Endothelial cell of umbilical vein (primary cell): ENCODE data around the gene SLC15A1. TPM values are rescaled to one million over a fixed set of nuclear protein-coding genes. Genes with fewer than 3 reads are reported as not detected.

ENCODE experiments used
- BruUV-seq: library from RNA; stranded (reverse); fragments of 400-500 nt; replicated peaks from 2 replicates; lab custom pipeline; 2021; lab: Mats Ljungman, UMichigan
- CTCF ChIA-PET: fragments of 300-600, 350-600 bp; sonication (Branson Sonifier 250); formaldehyde crosslinking; loops from one replicate; lab custom pipeline; 2021; ENCODE audit warnings: antibody characterized with exemption, inconsistent platforms; lab: Charles Lee
- POLR2A ChIA-PET: fragments of 300-600, 350-600 bp; sonication (Branson Sonifier 250); formaldehyde crosslinking; loops from one replicate; lab custom pipeline; 2021; ENCODE audit warnings: antibody characterized with exemption, inconsistent platforms; lab: Charles Lee
- DNase-seq: peaks from one replicate; pipeline ENCODE4 v3.0.0-alpha.2; 2011; ENCODE audit warnings: low read depth, low spot score
- FAIRE-seq: peaks from 2 replicates; lab custom pipeline; 2011; peaks lifted over from hg19 to GRCh38; lab: Jason Lieb, UNC
- H2AFZ ChIP-seq: 2 replicates; pipeline ENCODE4 v1.6.0; 2012; ENCODE audit warnings: low read depth, low read length, control low read depth, inconsistent platforms
- H3K27ac ChIP-seq: 2 replicates; pipeline ENCODE4 v1.5.1; 2011; ENCODE audit warnings: low read depth, mild to moderate bottlenecking, control low read depth, low read length, moderate library complexity; ENCODE audit not compliant: insufficient read depth
- H3K27me3 ChIP-seq, 2 experiments: 2 replicates each; pipeline versions ENCODE4 v1.6.0 to v1.6.1; 2011; ENCODE audit warnings: low read length in 2 of 2, mixed read lengths in 1 of 2; ENCODE audit not compliant: control insufficient read depth in 2 of 2, insufficient read depth in 2 of 2
- H3K36me3 ChIP-seq, 2 experiments: 2 replicates in 1 of 2; 3 replicates in 1 of 2; pipeline ENCODE4 v1.5.1; 2011; ENCODE audit warnings: low read length in 2 of 2, mild to moderate bottlenecking in 1 of 2, moderate library complexity in 1 of 2; ENCODE audit not compliant: control insufficient read depth in 2 of 2, insufficient read depth in 2 of 2; ENCODE audit errors: extremely low read depth in 1 of 2
- H3K4me1 ChIP-seq: 3 replicates; pipeline ENCODE4 v1.5.1; 2011; ENCODE audit warnings: mild to moderate bottlenecking, low read length; ENCODE audit not compliant: control insufficient read depth, insufficient read depth; ENCODE audit errors: extremely low read depth
- H3K4me2 ChIP-seq: 2 replicates; pipeline ENCODE4 v1.6.1; 2011; ENCODE audit warnings: low read length, control low read depth, mixed read lengths; ENCODE audit not compliant: insufficient read depth
- H3K4me3 ChIP-seq, 3 experiments: fragments of 200-600 bp in 1 of 3; sonication (generic), shearing (Covaris generic) in 1 of 3; replicated peaks in 1 of 3; 2 replicates each; pipeline ENCODE4 v1.5.1; 2011 to 2016; ENCODE audit warnings: control low read depth in 3 of 3, low read length in 3 of 3, mild to moderate bottlenecking in 2 of 3, inconsistent platforms in 1 of 3, low read depth in 1 of 3, moderate library complexity in 1 of 3; ENCODE audit not compliant: insufficient read depth in 1 of 3
- H3K79me2 ChIP-seq: 2 replicates; pipeline ENCODE4 v1.6.0; 2012; ENCODE audit warnings: low read length, inconsistent platforms; ENCODE audit not compliant: control insufficient read depth, insufficient read depth
- H3K9ac ChIP-seq: replicated peaks from 2 replicates; pipeline ENCODE3; 2011; ENCODE audit warnings: low read length, control low read depth; ENCODE audit not compliant: insufficient read depth; ENCODE audit errors: extremely low read depth
- H3K9me1 ChIP-seq: replicated peaks from 3 replicates; pipeline ENCODE4 v1.6.0; 2011; ENCODE audit warnings: mild to moderate bottlenecking, low read length; ENCODE audit not compliant: control insufficient read depth, insufficient read depth; ENCODE audit errors: extremely low read depth
- H3K9me3 ChIP-seq: replicated peaks from 2 replicates; pipeline ENCODE4 v1.5.1; 2012; ENCODE audit warnings: low read length, inconsistent platforms; ENCODE audit not compliant: control insufficient read depth, insufficient read depth
- H4K20me1 ChIP-seq: replicated peaks from 2 replicates; pipeline ENCODE3; 2011; ENCODE audit warnings: mild to moderate bottlenecking, low read length; ENCODE audit not compliant: control insufficient read depth, insufficient read depth; ENCODE audit errors: extremely low read depth
- CTCF ChIP-seq, 2 donors: IDR thresholded peaks; 1 replicate in 1 of 2; 2 replicates in 1 of 2; pipeline ENCODE4 v1.5.1; 2011; ENCODE audit warnings: low read length in 2 of 2, mild to moderate bottlenecking in 2 of 2, moderate library complexity in 2 of 2, control low read depth in 1 of 2, inconsistent platforms in 1 of 2, low read depth in 1 of 2; ENCODE audit not compliant: insufficient read depth in 1 of 2; ENCODE audit errors: extremely low read depth in 1 of 2
- EZH2 ChIP-seq: IDR thresholded peaks from 2 replicates; pipeline ENCODE4 v1.6.1; 2012; ENCODE audit warnings: borderline replicate concordance, low read depth, mild to moderate bottlenecking, moderate library complexity, low read length, inconsistent platforms; ENCODE audit not compliant: severe bottlenecking
- FOS ChIP-seq: IDR thresholded peaks from 2 replicates; pipeline ENCODE4 v1.6.1; 2011; ENCODE audit warnings: mild to moderate bottlenecking, low read length, moderate library complexity, borderline replicate concordance; ENCODE audit not compliant: insufficient read depth
- GATA2 ChIP-seq: IDR thresholded peaks from 2 replicates; pipeline ENCODE4 v1.7.0; 2011; ENCODE audit warnings: low read depth, mild to moderate bottlenecking, moderate library complexity, mixed read lengths, low read length; ENCODE audit not compliant: insufficient read length, insufficient read depth
- JUN ChIP-seq: IDR thresholded peaks from 2 replicates; pipeline ENCODE4 v1.6.1; 2011; ENCODE audit warnings: borderline replicate concordance, low read depth; ENCODE audit not compliant: insufficient read length, insufficient read depth
- POLR2AphosphoS5 ChIP-seq: IDR thresholded peaks from 2 replicates; pipeline ENCODE4 v1.6.1; 2012; ENCODE audit warnings: low read depth, mild to moderate bottlenecking, control low read depth, low read length, moderate library complexity; ENCODE audit not compliant: insufficient read depth
- dilution Hi-C: fragments of 300-500 bp; cut with MboI; formaldehyde crosslinking; loops from one replicate; pipeline ENCODE4 v1.15.0; 2019; ENCODE audit warnings: low sequenced_read_pairs; ENCODE audit not compliant: extremely low pct_ligation_motif_present
- intact Hi-C: fragments of 100-400 bp; cut with micrococcal nuclease; formaldehyde crosslinking; loops from one replicate; pipeline ENCODE4 v1.10.0; 2022
- polyA plus RNA-seq, 4 experiments: library from polyadenylated mRNA; depleted of rRNA in 3 of 4; stranded (reverse) in 3 of 4; unstranded in 1 of 4; fragments of >200 nt; gene quantifications; 2 replicates each; pipeline versions ENCODE4 v1.2.1 to v1.2.3, GENCODE V29; 2011 to 2012; ENCODE audit warnings: missing spikeins in 1 of 4
- total RNA-seq: library from RNA; stranded (reverse); gene quantifications from 2 replicates; pipeline ENCODE4 v1.2.3, GENCODE V29; 2021

The SLC15A1 gene
- total and polyA plus RNA-seq, 2 donors (not counting 3 experiments of a cell fraction or from before 2014, with no cell fraction given) = not detected

DNA sequence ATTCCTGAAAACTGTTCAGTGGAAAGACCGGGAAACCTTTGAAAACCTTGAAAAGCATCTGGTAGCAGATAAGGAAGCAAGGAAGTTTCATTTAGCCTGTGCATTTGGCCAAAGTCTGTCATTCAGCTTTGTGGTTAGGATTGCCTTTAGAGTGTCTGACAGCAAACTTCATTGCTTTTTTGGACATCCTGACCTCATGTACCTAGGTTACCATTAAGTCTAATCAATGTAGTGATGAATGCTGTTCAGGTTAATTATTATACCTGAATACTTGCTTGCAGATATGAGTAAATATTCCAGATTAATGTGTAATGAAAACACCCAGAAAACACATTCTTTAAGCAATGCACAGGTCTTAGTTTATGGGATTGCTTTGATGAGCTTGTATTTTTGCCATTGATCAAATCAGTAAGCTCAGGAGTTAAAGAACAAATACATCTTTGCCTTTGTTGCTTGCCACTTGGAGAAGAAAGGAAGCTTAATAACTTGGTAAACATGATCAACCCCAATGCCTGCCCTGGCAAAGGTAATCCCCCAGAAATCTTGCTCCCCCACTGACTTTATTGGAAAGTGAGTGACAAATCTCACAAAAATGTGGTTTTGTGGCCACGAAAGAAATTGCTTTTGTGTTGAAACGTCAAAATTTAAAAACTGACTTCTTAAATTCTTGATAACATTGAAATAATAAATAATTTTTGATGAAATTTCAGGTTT is 87.4 kb downstream of the SLC15A1 start:
- Histone ChIP-seq H3K9me1 (no peaks in the 10 kb centered on the region), H3K27me3 (peaks cover 14 to 16% of the 10 kb centered on the region in 2 experiments), H3K9ac (no peak overlapping the region), H2AFZ (no peak overlapping the region), H3K27ac (no peak overlapping the region), H3K9me3 (no peaks in the 10 kb centered on the region), H3K36me3 (no peaks in the 10 kb centered on the region), H3K79me2 (no peaks in the 10 kb centered on the region), H4K20me1 (no peaks in the 10 kb centered on the region), H3K4me3 (no peak overlapping the region), H3K4me1 (no peaks in the 10 kb centered on the region), H3K4me2 (no peak overlapping the region)
- POLR2A ChIA-PET = no interaction called here
- TF ChIP-seq EZH2 = no peak
- TF ChIP-seq FOS = no peak
- TF ChIP-seq JUN = no peak
- TF ChIP-seq POLR2AphosphoS5 = no peak
- TF ChIP-seq GATA2 = no peak
- TF ChIP-seq CTCF (IDR thresholded peaks at IDR 0.05; ENCODE audit: extremely low read depth in 1 of 2, insufficient read depth in 1 of 2, low read depth in 1 of 2, low read length in 2 of 2) = no peak
- intact Hi-C loops = no loop called here
- DNase-seq (no peak), FAIRE-seq (no peak)
- BruUV-seq = no TSS peak
- dilution Hi-C loops = loop anchor here (25.0 kb wide), 1 partner anchor 228 kb away; no protein-coding TSS in a partner anchor
- CTCF ChIA-PET = interaction anchor here (1.1 to 1.7 kb wide), 4 partner anchors 12 to 220 kb away, joined by 3 to 6 read pairs (median 4); no protein-coding TSS in a partner anchor
